Measurements from ENCODE around the gene NCOR1. TPM values are rescaled to one million over a fixed set of nuclear protein-coding genes. Genes with fewer than 3 reads are reported as not detected.

Gene NCOR1
- total and polyA plus RNA-seq, 2 of the 8 experiments (the other 6 are each of a cell fraction or from before 2014, with no cell fraction given): 65.4 to 142 TPM

DNA sequence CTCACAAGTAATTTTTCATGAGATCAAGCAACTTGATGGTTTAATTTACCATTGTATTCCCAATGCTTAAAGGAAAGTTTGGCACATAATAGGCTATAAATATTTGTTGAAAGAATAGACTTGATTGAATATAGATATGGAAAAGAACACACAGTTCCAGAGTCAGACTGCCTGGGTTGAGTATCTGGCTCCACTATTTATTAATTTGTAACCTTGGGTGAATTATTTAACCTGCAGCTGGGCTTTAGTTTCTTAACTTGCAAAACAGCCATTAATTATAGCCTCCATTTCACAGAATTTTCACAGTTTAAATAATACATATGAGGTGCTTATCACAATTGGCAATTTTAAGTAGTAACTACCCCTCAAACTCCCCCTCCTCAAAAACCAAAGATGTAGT lies 73.6 kb downstream of the NCOR1 start:
- Histone ChIP-seq H2BK5ac (ENCODE audit: low read depth, low read length) (no peak overlapping the region), H3K36me3 (ENCODE audit: control insufficient read depth in 2 of 4, insufficient read depth in 4 of 4, low read length in 3 of 4) (peaks cover 0 to 46% (median 15%) of the 10 kb centered on the region in 4 experiments; a peak in 7 of 8 replicates), H3K79me1 (ENCODE audit: low read depth, low read length) (no peaks in the 10 kb centered on the region), H4K20me1 (replicated peaks in 1 of 2; ENCODE audit: control insufficient read depth in 1 of 2, insufficient read depth in 2 of 2, low read length in 2 of 2) (peaks cover 0 to 3% of the 10 kb centered on the region in 2 experiments), H2AK5ac (ENCODE audit: low read depth, low read length) (no peak overlapping the region), H2AFZ (ENCODE audit: low read length) (no peak overlapping the region), H3K23ac (ENCODE audit: insufficient read length) (no peak overlapping the region), H3K27ac (ENCODE audit: low read depth, low read length) (no peak overlapping the region), H3K4me3 (ENCODE audit: extremely low read depth in 1 of 4, insufficient read depth in 2 of 4, low read depth in 3 of 4, low read length in 4 of 4) (no peak overlapping the region), H3K27me3 (replicated peaks in 1 of 4; ENCODE audit: control insufficient read depth in 3 of 4, extremely low read depth in 1 of 4, insufficient read depth in 3 of 4, low read length in 3 of 4) (no peaks in the 10 kb centered on the region), H2BK120ac (replicated peaks; ENCODE audit: low read depth, low read length) (no peak overlapping the region), H3K14ac (ENCODE audit: insufficient read length) (no peak overlapping the region), H4K5ac (ENCODE audit: insufficient read length, low read depth, low read length) (no peak overlapping the region), H3K9me3 (ENCODE audit: insufficient read depth in 2 of 2, low read depth in 1 of 2, low read length in 1 of 2) (no peaks in the 10 kb centered on the region), H3K23me2 (ENCODE audit: low read depth, low read length) (no peaks in the 10 kb centered on the region), H4K91ac (replicated peaks; ENCODE audit: insufficient read length, low read length) (no peak overlapping the region), H3K79me2 (ENCODE audit: control insufficient read depth in 1 of 2, insufficient read depth in 2 of 2, low read length in 2 of 2) (no peaks in the 10 kb centered on the region), H3K9ac (replicated peaks in 1 of 4; ENCODE audit: extremely low read depth in 1 of 4, low read depth in 3 of 4, low read length in 3 of 4) (no peak overlapping the region), H3K4me1 (replicated peaks in 1 of 4; ENCODE audit: control insufficient read depth in 3 of 4, insufficient read depth in 4 of 4, low read length in 3 of 4) (no peaks in the 10 kb centered on the region), H2BK15ac (ENCODE audit: low read length) (no peak overlapping the region), H2BK12ac (ENCODE audit: low read depth, low read length) (no peak overlapping the region), H2BK20ac (ENCODE audit: low read length) (no peak overlapping the region), H3K56ac (replicated peaks; ENCODE audit: insufficient read length, low read depth, low read length) (no peak overlapping the region), H3K18ac (ENCODE audit: extremely low read depth, low read length) (no peak overlapping the region), H3K4me2 (ENCODE audit: insufficient read depth in 1 of 2, low read depth in 2 of 2, low read length in 2 of 2) (no peak overlapping the region), H3K4ac (replicated peaks; ENCODE audit: insufficient read length, low read depth, low read length) (no peak overlapping the region), H4K8ac (ENCODE audit: extremely low read depth, insufficient read depth, low read length) (no peak overlapping the region)
- DNase-seq (ENCODE audit: low read depth in 1 of 2, low spot score in 2 of 2) (no peak), FAIRE-seq (no peak)
- POLR2A ChIA-PET (ENCODE audit: partially characterized antibody): no interaction called here
- TF ChIP-seq CREB1 (IDR thresholded peaks at IDR 0.05): no peak
- no peak for TF ChIP-seq EZH2 (IDR thresholded peaks at IDR 0.05; ENCODE audit: low read depth, low read length, severe bottlenecking)
- TF ChIP-seq RBBP5 (IDR thresholded peaks at IDR 0.05; ENCODE audit: borderline replicate concordance, low read depth, low read length): no peak
- no peak for TF ChIP-seq KDM1A (IDR thresholded peaks at IDR 0.05; ENCODE audit: borderline replicate concordance, low read length)
- no peak for TF ChIP-seq CBX5 (IDR thresholded peaks at IDR 0.05; ENCODE audit: low read depth, low read length)
- no peak for TF ChIP-seq SIRT6 (IDR thresholded peaks at IDR 0.05; ENCODE audit: low read length)
- no peak for TF ChIP-seq CBX8 (IDR thresholded peaks at IDR 0.05; ENCODE audit: borderline replicate concordance, low read depth, low read length)
- TF ChIP-seq SP2 (IDR thresholded peaks at IDR 0.05; ENCODE audit: low read length): no peak
- no peak for TF ChIP-seq POU5F1 (IDR thresholded peaks at IDR 0.05; ENCODE audit: low read depth, low read length)
- TF ChIP-seq, protein P1, sequence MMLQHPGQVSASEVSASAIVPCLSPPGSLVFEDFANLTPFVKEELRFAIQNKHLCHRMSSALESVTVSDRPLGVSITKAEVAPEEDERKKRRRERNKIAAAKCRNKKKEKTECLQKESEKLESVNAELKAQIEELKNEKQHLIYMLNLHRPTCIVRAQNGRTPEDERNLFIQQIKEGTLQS (IDR thresholded peaks at IDR 0.05; ENCODE audit: insufficient read depth, low read depth, low read length): no peak
- no peak for TF ChIP-seq GABPA (IDR thresholded peaks at IDR 0.05; ENCODE audit: borderline replicate concordance, insufficient read depth, low read length)
- TF ChIP-seq EP300 (IDR thresholded peaks at IDR 0.05; ENCODE audit: borderline replicate concordance in 1 of 2, low read depth in 2 of 2, low read length in 2 of 2): no peak
- TF ChIP-seq TEAD4 (IDR thresholded peaks at IDR 0.05; ENCODE audit: low read depth, low read length): no peak
- CTCF ChIA-PET (ENCODE audit: partially characterized antibody): no interaction called here
